22Rv1 (cell line): ENCODE results near the gene GNPTAB.

Experiments used
- ZFX ChIP-seq: fragments of 450-650 bp; IDR thresholded peaks from 2 replicates; pipeline ENCODE4 v1.6.1; 2017; ENCODE audit warnings: antibody characterized with exemption, borderline replicate concordance
- TF ChIP-seq, protein P1 (sequence below): fragments of 450-650 bp; IDR thresholded peaks from 2 replicates; pipeline ENCODE4 v1.5.1; 2017; ENCODE audit warnings: mild to moderate bottlenecking

DNA sequence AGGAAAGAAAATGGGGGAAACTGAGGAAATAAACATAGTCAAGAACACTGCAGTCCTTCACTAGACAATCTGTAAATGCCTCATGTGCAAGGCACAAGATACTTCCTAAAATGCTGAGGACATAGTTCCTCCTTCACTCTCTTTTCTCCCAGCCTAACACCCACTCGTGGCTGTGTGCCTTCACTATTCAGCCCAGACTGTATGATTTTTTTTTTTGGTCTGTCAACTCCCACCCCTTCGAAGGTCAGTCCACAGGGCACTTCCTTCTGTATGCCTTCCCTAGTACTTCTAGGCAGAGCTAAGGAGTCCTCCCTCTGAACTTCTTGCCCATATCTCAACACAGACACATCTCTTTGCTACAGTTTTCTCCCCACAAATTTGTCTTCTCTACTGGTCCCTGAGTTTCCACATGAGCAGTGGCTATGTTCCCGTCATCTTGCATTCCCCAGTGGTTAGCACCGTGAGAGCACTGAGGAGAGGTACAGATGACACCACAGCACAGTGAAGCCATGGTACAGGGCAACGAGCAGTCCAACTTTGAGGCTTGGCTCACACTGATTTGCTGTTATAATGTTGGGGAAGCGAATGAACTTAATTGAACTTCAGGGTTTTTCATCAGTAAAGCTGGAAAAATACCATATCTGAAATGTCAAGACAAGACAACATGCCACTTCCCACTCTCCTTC lies 67.4 kb downstream of the GNPTAB start:
- TF ChIP-seq, protein P1, sequence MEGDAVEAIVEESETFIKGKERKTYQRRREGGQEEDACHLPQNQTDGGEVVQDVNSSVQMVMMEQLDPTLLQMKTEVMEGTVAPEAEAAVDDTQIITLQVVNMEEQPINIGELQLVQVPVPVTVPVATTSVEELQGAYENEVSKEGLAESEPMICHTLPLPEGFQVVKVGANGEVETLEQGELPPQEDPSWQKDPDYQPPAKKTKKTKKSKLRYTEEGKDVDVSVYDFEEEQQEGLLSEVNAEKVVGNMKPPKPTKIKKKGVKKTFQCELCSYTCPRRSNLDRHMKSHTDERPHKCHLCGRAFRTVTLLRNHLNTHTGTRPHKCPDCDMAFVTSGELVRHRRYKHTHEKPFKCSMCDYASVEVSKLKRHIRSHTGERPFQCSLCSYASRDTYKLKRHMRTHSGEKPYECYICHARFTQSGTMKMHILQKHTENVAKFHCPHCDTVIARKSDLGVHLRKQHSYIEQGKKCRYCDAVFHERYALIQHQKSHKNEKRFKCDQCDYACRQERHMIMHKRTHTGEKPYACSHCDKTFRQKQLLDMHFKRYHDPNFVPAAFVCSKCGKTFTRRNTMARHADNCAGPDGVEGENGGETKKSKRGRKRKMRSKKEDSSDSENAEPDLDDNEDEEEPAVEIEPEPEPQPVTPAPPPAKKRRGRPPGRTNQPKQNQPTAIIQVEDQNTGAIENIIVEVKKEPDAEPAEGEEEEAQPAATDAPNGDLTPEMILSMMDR, result no peak
- TF ChIP-seq ZFX, result no peak
